ENCODE results near the gene KRTCAP2.
"Not testable (repeated sequence)": the region's sequence is repeated elsewhere in the genome, so short reads cannot be mapped to it uniquely, and the experiment has no call there.

The KRTCAP2 gene

GRCh38 chr1:155198547-155198906 lies 25.4 kb upstream of the KRTCAP2 start:
- DNase-seq = no peak

GRCh38 chr1:155197901-155198546 lies 24.9 kb upstream of the KRTCAP2 start:
- DNase-seq = no peak

- DNase-seq = no peak
Observed at GRCh38 chr1:155196893-155197638, 24.0 kb upstream of the KRTCAP2 start.

- DNase-seq = no peak
Observed at GRCh38 chr1:155196103-155196892, 23.2 kb upstream of the KRTCAP2 start.

GRCh38 chr1:155195201-155196102 lies 22.3 kb upstream of the KRTCAP2 start:
- no peak for DNase-seq

- DNase-seq = not testable (repeated sequence)
Observed at GRCh38 chr1:155193991-155194240, 20.8 kb upstream of the KRTCAP2 start.

- peak; percentile 54 for DNase-seq
Observed at GRCh38 chr1:155193275-155193990, 20.3 kb upstream of the KRTCAP2 start.

- DNase-seq = peak; percentile 29
Observed at GRCh38 chr1:155192346-155193274, 19.5 kb upstream of the KRTCAP2 start.

- no peak for DNase-seq
Observed at GRCh38 chr1:155191904-155192303, 18.8 kb upstream of the KRTCAP2 start.

- not testable (repeated sequence) for DNase-seq
Observed at GRCh38 chr1:155189926-155190325, 16.8 kb upstream of the KRTCAP2 start.

GRCh38 chr1:155188268-155188667 lies 15.2 kb upstream of the KRTCAP2 start:
- DNase-seq = no peak

GRCh38 chr1:155187456-155187891 lies 14.4 kb upstream of the KRTCAP2 start:
- no peak for DNase-seq

GRCh38 chr1:155186794-155187455 lies 13.8 kb upstream of the KRTCAP2 start:
- DNase-seq = no peak

- DNase-seq = no peak
Observed at GRCh38 chr1:155186067-155186793, 13.1 kb upstream of the KRTCAP2 start.

- DNase-seq = no peak
Observed at GRCh38 chr1:155185783-155186066, 12.6 kb upstream of the KRTCAP2 start.

GRCh38 chr1:155184835-155185782 lies 12.0 kb upstream of the KRTCAP2 start:
- no peak for DNase-seq

- DNase-seq = no peak
Observed at GRCh38 chr1:155184351-155184811, 11.3 kb upstream of the KRTCAP2 start.

GRCh38 chr1:155183775-155184221 lies 10.7 kb upstream of the KRTCAP2 start:
- no peak for DNase-seq

Measured in activated effector memory CD4-positive, alpha-beta T cell treated with Interleukin-2 at 50 U/mL for 16 hours (primary cell).